IPS DF 4.7 (cell line): Measurements from ENCODE around the gene INTS11.

Experiments
- DNase-seq: peaks from one replicate; pipeline ENCODE4 v3.0.0-alpha.2; 2013; ENCODE audit warnings: low spot score; ENCODE audit errors: extremely low read depth

INTS11 gene

DNA sequence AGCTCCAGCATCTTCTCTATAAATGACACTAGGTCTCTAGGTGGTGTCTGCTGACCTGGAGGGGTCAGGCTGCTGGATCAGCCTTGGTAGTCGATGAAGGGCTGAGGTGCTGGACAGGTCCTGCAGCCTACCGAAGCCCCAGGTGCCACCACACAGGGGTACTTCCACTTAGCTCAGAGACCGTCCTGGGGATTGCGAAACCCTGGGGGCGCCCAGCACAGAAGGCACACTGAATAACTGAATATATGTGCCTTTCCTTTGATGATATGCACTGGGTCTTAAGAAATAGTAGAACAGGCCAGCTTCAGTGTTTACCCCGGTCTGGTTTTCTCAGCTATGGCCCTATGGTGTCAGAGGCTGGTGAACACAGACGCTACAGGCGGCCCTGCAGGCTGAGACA is 61.7 kb downstream of the INTS11 start:
- no peak for DNase-seq

DNA sequence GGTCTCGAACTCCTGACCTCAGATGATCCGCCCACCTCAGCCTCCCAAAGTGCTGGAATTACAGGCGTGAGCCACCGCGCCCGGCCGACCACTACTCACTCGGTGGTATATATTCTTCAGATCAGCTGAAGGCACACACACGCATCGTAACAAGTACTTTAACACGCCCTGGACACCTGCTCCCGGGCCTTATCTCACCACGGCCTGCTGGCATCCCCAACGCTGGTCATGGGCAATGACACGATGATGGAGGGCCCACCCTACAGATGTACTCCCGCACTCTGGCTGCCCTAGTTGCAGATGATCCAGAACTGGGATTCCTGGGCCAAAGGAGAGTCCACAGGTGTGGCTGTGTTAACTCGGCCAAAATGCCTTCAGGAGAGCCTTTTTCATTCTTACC is 62.4 kb downstream of the INTS11 start:
- no peak for DNase-seq
